AG09319 (cell line): ENCODE measurements around the gene ZNF552.

Experiments
- DNase-seq: peaks from one replicate; pipeline ENCODE4 v3.0.0-alpha.2; 2010; ENCODE audit warnings: low read depth; ENCODE audit errors: extremely low read depth
- CTCF ChIP-seq: IDR thresholded peaks from 2 replicates; pipeline ENCODE4 v1.5.1; 2011; ENCODE audit warnings: low read depth, mild to moderate bottlenecking, inconsistent platforms, low read length, moderate library complexity

ZNF552 gene

DNA sequence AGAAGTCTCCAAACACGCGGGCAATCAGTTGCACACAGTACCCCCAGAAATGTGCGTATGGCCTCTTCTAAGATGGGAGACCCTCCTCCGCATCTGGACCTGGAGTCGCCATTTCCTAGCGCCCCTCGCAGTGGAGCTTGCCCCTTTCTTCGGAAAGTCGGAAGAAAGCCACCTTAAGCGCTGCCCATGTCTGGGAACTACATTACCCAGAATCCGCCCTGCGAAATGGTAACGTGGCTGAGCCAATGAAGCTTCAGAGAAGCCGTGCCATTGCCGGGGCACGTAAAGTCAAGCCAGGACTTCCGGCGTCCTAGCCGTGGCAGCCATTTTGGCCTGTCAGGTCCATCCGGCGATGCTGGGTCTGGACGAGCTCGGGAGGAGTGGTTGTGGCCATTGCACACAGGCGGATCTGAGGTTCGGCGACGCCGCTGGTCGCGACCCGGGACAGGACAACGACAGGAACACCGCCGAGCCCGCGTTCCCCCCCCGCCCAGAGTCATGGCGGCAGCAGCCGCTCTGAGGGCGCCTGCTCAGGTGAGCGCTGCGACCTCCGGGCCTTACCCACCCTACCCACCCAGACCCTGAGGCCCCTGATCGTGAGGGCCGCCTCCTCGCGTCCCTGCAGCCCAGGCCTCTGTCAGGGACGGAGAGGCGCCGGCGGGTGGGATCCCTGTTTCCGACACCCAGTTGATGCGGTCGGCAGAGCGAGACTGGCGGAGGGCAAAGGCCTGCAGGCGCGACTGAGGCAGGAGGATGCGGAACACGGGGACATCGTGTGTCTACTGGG lies 45.2 kb downstream of the ZNF552 start, which contains the start of gene ZNF586:
Gene ZNF586 (plus strand): TSS at position 332 of the 787 bp plus-strand sequence. CDS start 167 bp downstream, at position 499.
- DNase-seq = peak; percentile 63
- no peak for TF ChIP-seq CTCF

GRCh38 chr19:57759096-57759495 lies 55.6 kb downstream of the ZNF552 start:
- no peak for TF ChIP-seq CTCF
- DNase-seq = no peak

DNA sequence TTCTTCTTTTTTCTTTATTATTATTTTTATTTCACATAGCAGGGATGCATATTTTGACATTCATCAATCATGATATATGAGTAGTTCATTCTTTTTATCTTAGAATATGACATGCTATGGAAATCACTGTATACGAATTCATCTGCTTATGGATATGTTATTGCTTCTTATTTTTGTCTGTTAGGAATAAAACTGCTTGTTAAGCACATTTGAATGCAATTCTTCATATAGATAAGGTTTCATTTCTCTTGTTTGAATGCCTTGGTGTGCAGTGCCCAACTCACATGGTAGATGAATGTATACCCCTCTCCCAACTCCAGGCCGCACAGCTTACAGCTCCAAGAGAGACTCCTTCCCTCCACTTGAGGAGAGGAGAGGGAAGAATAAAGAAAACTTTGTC lies 56.8 kb downstream of the ZNF552 start:
- TF ChIP-seq CTCF = no peak
- no peak for DNase-seq
